H1 (cell line): ENCODE measurements around the gene PSMB3. TPM values are rescaled to one million over a fixed set of nuclear protein-coding genes. Genes with fewer than 3 reads are reported as not detected.

Experiments used
- CTCF ChIA-PET: fragments of 300-600 bp; sonication (Branson Sonifier 250); formaldehyde crosslinking; loops from one replicate; lab custom pipeline; 2021; ENCODE audit not compliant: partially characterized antibody; lab: Charles Lee
- POLR2A ChIA-PET: fragments of 300-600 bp; sonication (Branson Sonifier 250); formaldehyde crosslinking; loops from one replicate; lab custom pipeline; 2021; ENCODE audit warnings: inconsistent platforms; ENCODE audit not compliant: partially characterized antibody; lab: Charles Lee
- DNase-seq, 2 experiments: peaks; one replicate each; pipeline versions ENCODE4 v3.0.0 to v3.0.0-alpha.2; 2010 to 2022; ENCODE audit warnings: low spot score in 2 of 2, low read depth in 1 of 2, mixed read lengths in 1 of 2
- FAIRE-seq: peaks from 2 replicates; lab custom pipeline; 2011; peaks lifted over from hg19 to GRCh38; lab: Jason Lieb, UNC
- H2AFZ ChIP-seq: 2 replicates; pipeline ENCODE4 v1.8.1; 2012; ENCODE audit warnings: low read length, inconsistent platforms
- H2AK5ac ChIP-seq: 2 replicates; pipeline ENCODE4 v1.6.1; 2013; ENCODE audit warnings: low read depth, low read length
- H2BK120ac ChIP-seq: replicated peaks from 2 replicates; pipeline ENCODE3; 2013; ENCODE audit warnings: low read depth, low read length, inconsistent platforms
- H2BK12ac ChIP-seq: 2 replicates; pipeline ENCODE4 v1.6.1; 2013; ENCODE audit warnings: low read depth, low read length
- H2BK15ac ChIP-seq: 2 replicates; pipeline ENCODE4 v1.6.1; 2013; ENCODE audit warnings: low read length
- H2BK20ac ChIP-seq: 2 replicates; pipeline ENCODE4 v1.6.1; 2013; ENCODE audit warnings: low read length
- H2BK5ac ChIP-seq: 2 replicates; pipeline ENCODE4 v1.6.1; 2013; ENCODE audit warnings: low read depth, low read length
- H3K14ac ChIP-seq: 2 replicates; pipeline ENCODE4 v1.6.1; 2013; ENCODE audit warnings: inconsistent platforms; ENCODE audit not compliant: insufficient read length
- H3K18ac ChIP-seq: 2 replicates; pipeline ENCODE4 v1.6.1; 2013; ENCODE audit warnings: low read length; ENCODE audit errors: extremely low read depth
- H3K23ac ChIP-seq: 2 replicates; pipeline ENCODE4 v1.6.1; 2013; ENCODE audit warnings: inconsistent platforms; ENCODE audit not compliant: insufficient read length
- H3K23me2 ChIP-seq: 2 replicates; pipeline ENCODE4 v1.6.1; 2013; ENCODE audit warnings: low read depth, low read length
- H3K27ac ChIP-seq: 2 replicates; pipeline ENCODE4 v1.6.1; 2011; ENCODE audit warnings: low read depth, low read length, inconsistent platforms
- H3K27me3 ChIP-seq, 4 experiments: replicated peaks in 1 of 4; 1 replicate in 1 of 4; 2 replicates in 3 of 4; pipeline versions ENCODE4 v1.6.1 to v1.8.1; 2011 to 2013; ENCODE audit warnings: low read length in 3 of 4, mild to moderate bottlenecking in 3 of 4, inconsistent platforms in 2 of 4, mixed read lengths in 2 of 4, moderate library complexity in 1 of 4; ENCODE audit not compliant: control insufficient read depth in 3 of 4, insufficient read depth in 3 of 4; ENCODE audit errors: extremely low read depth in 1 of 4
- H3K36me3 ChIP-seq, 4 experiments: 2 replicates each; pipeline versions ENCODE4 v1.6.1 to v1.8.1; 2011 to 2013; ENCODE audit warnings: mild to moderate bottlenecking in 4 of 4, low read length in 3 of 4, moderate library complexity in 2 of 4, control low read depth in 1 of 4, inconsistent platforms in 1 of 4; ENCODE audit not compliant: insufficient read depth in 4 of 4, control insufficient read depth in 2 of 4
- H3K4ac ChIP-seq: replicated peaks from 2 replicates; pipeline ENCODE3; 2013; ENCODE audit warnings: low read length, low read depth, mixed read lengths, inconsistent platforms; ENCODE audit not compliant: insufficient read length
- H3K4me1 ChIP-seq, 4 experiments: replicated peaks in 1 of 4; 1 replicate in 1 of 4; 2 replicates in 3 of 4; pipeline versions ENCODE4 v1.6.1 to v1.8.1; 2011 to 2013; ENCODE audit warnings: low read length in 3 of 4, inconsistent platforms in 2 of 4, mixed read lengths in 1 of 4; ENCODE audit not compliant: insufficient read depth in 4 of 4, control insufficient read depth in 3 of 4
- H3K4me2 ChIP-seq, 2 experiments: 2 replicates each; pipeline versions ENCODE4 v1.6.1 to v1.8.1; 2011 to 2013; ENCODE audit warnings: low read depth in 2 of 2, low read length in 2 of 2, control low read depth in 1 of 2, inconsistent platforms in 1 of 2, mild to moderate bottlenecking in 1 of 2; ENCODE audit not compliant: insufficient read depth in 1 of 2
- H3K4me3 ChIP-seq, 4 experiments: fragments of 200-600, 300-600 bp in 1 of 4; sonication (generic), shearing (Covaris generic), sonication (Bioruptor Twin) in 1 of 4; 2 replicates each; pipeline versions ENCODE4 v1.5.1 to v1.8.1; 2011 to 2016; ENCODE audit warnings: low read length in 4 of 4, low read depth in 3 of 4, control low read depth in 2 of 4, inconsistent platforms in 2 of 4, mild to moderate bottlenecking in 2 of 4, mixed read lengths in 1 of 4, moderate library complexity in 1 of 4; ENCODE audit not compliant: insufficient read depth in 2 of 4; ENCODE audit errors: extremely low read depth in 1 of 4
- H3K56ac ChIP-seq: replicated peaks from 2 replicates; pipeline ENCODE3; 2013; ENCODE audit warnings: low read depth, mild to moderate bottlenecking, mixed read lengths, low read length, inconsistent platforms; ENCODE audit not compliant: insufficient read length
- H3K79me1 ChIP-seq: 2 replicates; pipeline ENCODE4 v1.6.1; 2013; ENCODE audit warnings: low read depth, low read length, control low read depth
- H3K79me2 ChIP-seq, 2 experiments: 2 replicates each; pipeline versions ENCODE4 v1.6.1 to v1.8.1; 2012 to 2013; ENCODE audit warnings: low read length in 2 of 2, mild to moderate bottlenecking in 2 of 2, inconsistent platforms in 1 of 2; ENCODE audit not compliant: insufficient read depth in 2 of 2, control insufficient read depth in 1 of 2
- H3K9ac ChIP-seq, 4 experiments: replicated peaks in 1 of 4; 1 replicate in 1 of 4; 2 replicates in 3 of 4; pipeline versions ENCODE4 v1.6.1 to v1.8.1; 2011 to 2013; ENCODE audit warnings: low read depth in 3 of 4, low read length in 3 of 4, control low read depth in 2 of 4, mild to moderate bottlenecking in 2 of 4, moderate library complexity in 2 of 4, inconsistent platforms in 1 of 4; ENCODE audit errors: extremely low read depth in 1 of 4
- H3K9me3 ChIP-seq, 2 experiments: 2 replicates each; pipeline versions ENCODE4 v1.6.1 to v1.8.1; 2012 to 2013; ENCODE audit warnings: mild to moderate bottlenecking in 2 of 2, moderate library complexity in 2 of 2, control low read depth in 1 of 2, inconsistent platforms in 1 of 2, low read depth in 1 of 2, low read length in 1 of 2, mixed read lengths in 1 of 2; ENCODE audit not compliant: insufficient read depth in 2 of 2
- H4K20me1 ChIP-seq, 2 experiments: replicated peaks in 1 of 2; 2 replicates each; pipeline versions ENCODE3 to v1.8.1; 2011 to 2013; ENCODE audit warnings: inconsistent platforms in 2 of 2, low read length in 2 of 2, mild to moderate bottlenecking in 1 of 2; ENCODE audit not compliant: insufficient read depth in 2 of 2, control insufficient read depth in 1 of 2
- H4K5ac ChIP-seq: 2 replicates; pipeline ENCODE4 v1.6.1; 2013; ENCODE audit warnings: low read length, low read depth, mixed read lengths, inconsistent platforms; ENCODE audit not compliant: insufficient read length
- H4K8ac ChIP-seq: 2 replicates; pipeline ENCODE4 v1.8.0; 2013; ENCODE audit warnings: mild to moderate bottlenecking, moderate library complexity, low read length, inconsistent platforms; ENCODE audit not compliant: insufficient read depth; ENCODE audit errors: extremely low read depth
- H4K91ac ChIP-seq: replicated peaks from 2 replicates; pipeline ENCODE3; 2013; ENCODE audit warnings: low read length, mixed read lengths, inconsistent platforms; ENCODE audit not compliant: insufficient read length
- BACH1 ChIP-seq: IDR thresholded peaks from 2 replicates; pipeline ENCODE4 v1.6.1; 2012; ENCODE audit warnings: low read length, improper control_type of control experiment
- BCL11A ChIP-seq, 2 experiments: IDR thresholded peaks; one replicate each; pipeline ENCODE4 v1.6.1; 2011; ENCODE audit warnings: low read depth in 2 of 2, low read length in 2 of 2, mild to moderate bottlenecking in 2 of 2
- E2F6 ChIP-seq: IDR thresholded peaks from 2 replicates; pipeline ENCODE4 v1.6.1; 2012; ENCODE audit warnings: inconsistent platforms
- EGR1 ChIP-seq: IDR thresholded peaks from 2 replicates; pipeline ENCODE4 v1.6.1; 2011; ENCODE audit warnings: low read depth, low read length, borderline replicate concordance
- GTF2F1 ChIP-seq: IDR thresholded peaks from 2 replicates; pipeline ENCODE4 v1.6.1; 2012; ENCODE audit warnings: low read depth, low read length, improper control_type of control experiment, borderline replicate concordance
- KDM4A ChIP-seq: IDR thresholded peaks from one replicate; pipeline ENCODE4 v1.7.1; 2012; ENCODE audit warnings: low read depth, mild to moderate bottlenecking, moderate library complexity, low read length, inconsistent platforms; ENCODE audit not compliant: severe bottlenecking
- MAFK ChIP-seq: IDR thresholded peaks from 2 replicates; pipeline ENCODE4 v1.6.1; 2012; ENCODE audit warnings: low read depth, mild to moderate bottlenecking, improper control_type of control experiment, low read length
- POLR2A ChIP-seq, 2 experiments: IDR thresholded peaks; 1 replicate in 1 of 2; 2 replicates in 1 of 2; pipeline ENCODE4 v1.6.1; 2011; ENCODE audit warnings: low read depth in 2 of 2, low read length in 2 of 2, mild to moderate bottlenecking in 2 of 2; ENCODE audit errors: control extremely low read depth in 1 of 2
- POU5F1 ChIP-seq: IDR thresholded peaks from 2 replicates; pipeline ENCODE4 v1.6.1; 2011; ENCODE audit warnings: low read depth, mild to moderate bottlenecking, low read length, moderate library complexity
- RXRA ChIP-seq: IDR thresholded peaks from 2 replicates; pipeline ENCODE4 v1.6.1; 2011; ENCODE audit warnings: low read depth, mild to moderate bottlenecking, low read length, moderate library complexity; ENCODE audit not compliant: insufficient read depth
- SAP30 ChIP-seq: fragments of 300-600 bp; sonication (generic); IDR thresholded peaks from 2 replicates; pipeline ENCODE4 v1.7.1; 2012; ENCODE audit warnings: low read length, moderate library complexity, mild to moderate bottlenecking, inconsistent platforms; ENCODE audit not compliant: insufficient read depth, insufficient replicate concordance
- TAF7 ChIP-seq: optimal IDR thresholded peaks from 2 replicates; pipeline ENCODE3; 2011; ENCODE audit warnings: low read depth, mild to moderate bottlenecking, inconsistent platforms, low read length, moderate library complexity, borderline replicate concordance
- WGBS, 2 experiments: shearing (Covaris generic) in 1 of 2; methylation state at CpG; one replicate each; pipeline versions ENCODE4 v1.1.6 to v1.1.7; 2013 to 2015; ENCODE audit warnings: low lambda C conversion rate in 2 of 2, mixed read lengths in 2 of 2, inconsistent platforms in 1 of 2, low coverage in 1 of 2, missing lambda C conversion rate in 1 of 2; ENCODE audit not compliant: insufficient replicate concordance in 2 of 2, insufficient coverage in 1 of 2, insufficient read length in 1 of 2; ENCODE audit errors: extremely low coverage in 1 of 2, missing lambda C conversion rate in 1 of 2; 5-methylcytosine and 5-hydroxymethylcytosine counted together
- polyA plus RNA-seq, 7 experiments: library from polyadenylated mRNA; depleted of rRNA in 3 of 7; stranded (reverse) in 5 of 7; unstranded in 2 of 7; fragments of >200 nt in 5 of 7; fragments of 200-250 nt in 2 of 7; gene quantifications; 1 replicate in 5 of 7; 2 replicates in 1 of 7; 4 replicates in 1 of 7; pipeline versions ENCODE4 v1.2.1 to v1.2.3, GENCODE V29; 2011 to 2013; ENCODE audit warnings: missing spikeins in 2 of 7, mixed read lengths in 2 of 7
- total RNA-seq: library from RNA; stranded (reverse); fragmentation: NEBNext Ultra II Directional; extraction: Animal tissue kit (Norgen Biotek cat#: 25700); gene quantifications from 2 replicates; pipeline ENCODE4 v1.2.1, GENCODE V29; 2021

Gene PSMB3
- total and polyA plus RNA-seq, 2 of the 8 experiments (the other 6 are each of a cell fraction or from before 2014, with no cell fraction given): 291 to 914 TPM

- H3K4me3 ChIP-seq: no peak overlapping the region
- H2AFZ ChIP-seq: no peak overlapping the region
- no peak overlapping the region for H3K27ac ChIP-seq
- peaks cover 0 to 3% of the 10 kb centered on the region in 2 experiments for H4K20me1 ChIP-seq
- H3K9ac ChIP-seq: no peak overlapping the region
- no peak overlapping the region for H3K4ac ChIP-seq
- peaks cover 2% of the 10 kb centered on the region; the same call in 1 of the 2 replicates for H3K23me2 ChIP-seq
- no peak overlapping the region for H4K5ac ChIP-seq
- no peak overlapping the region for H2BK20ac ChIP-seq
- H3K56ac ChIP-seq: no peak overlapping the region
- no peak overlapping the region for H3K14ac ChIP-seq
- DNase-seq (peak in 1 of 2 experiments; percentile 50), FAIRE-seq (no peak)
- H3K18ac ChIP-seq: no peak overlapping the region
- H3K79me2 ChIP-seq: no peaks in the 10 kb centered on the region
- ChIA-PET CTCF (interaction anchor here (0.8 to 7.9 kb wide), 7 partner anchors 8 to 22 kb away, joined by 3 to 49 read pairs (median 3); partner anchors contain the start of gene MLLT6), POLR2A (interaction anchor here (3.9 kb wide), 1 partner anchor 8 kb away, joined by 38 read pairs; the partner anchor contains the start of gene MLLT6)
- WGBS, 2 experiments: 88% methylated on average over 9 of the region's 11 CpGs; no CpG with 5 or more reads in 1 of the 2 experiments
- no peak overlapping the region for H2AK5ac ChIP-seq
- peaks cover 0 to 11% (median 2%) of the 10 kb centered on the region in 4 experiments; a peak in 3 of 7 replicates for H3K27me3 ChIP-seq
- no peak overlapping the region for H3K23ac ChIP-seq
- peaks cover 8 to 29% (median 19%) of the 10 kb centered on the region in 4 experiments for H3K4me1 ChIP-seq
- no peak overlapping the region for H2BK15ac ChIP-seq
- H3K9me3 ChIP-seq: no peaks in the 10 kb centered on the region
- H3K79me1 ChIP-seq: no peaks in the 10 kb centered on the region
- no peak overlapping the region for H2BK12ac ChIP-seq
- H3K36me3 ChIP-seq: no peaks in the 10 kb centered on the region
- H4K8ac ChIP-seq: no peak overlapping the region; the same call in 1 of the 2 replicates
- H4K91ac ChIP-seq: no peak overlapping the region
- no peak overlapping the region for H2BK120ac ChIP-seq
- H2BK5ac ChIP-seq: no peak overlapping the region
- peak overlapping the region in 1 of 2 experiments; percentile 38; a peak in 1 of 4 replicates for H3K4me2 ChIP-seq
- TF ChIP-seq MAFK (no peak), POLR2A (IDR thresholded peaks at IDR 0.05; ENCODE audit: control extremely low read depth in 1 of 2, low read depth in 2 of 2, low read length in 2 of 2) (no peak), GTF2F1 (no peak), EGR1 (no peak), BACH1 (no peak), E2F6 (no peak), RXRA (no peak), TAF7 (no peak), POU5F1 (no peak), BCL11A (IDR thresholded peaks at IDR 0.05; ENCODE audit: low read depth in 2 of 2, low read length in 2 of 2) (no peak), SAP30 (no peak), KDM4A (no peak)
Observed at GRCh38 chr17:38713456-38714075, 39.0 kb upstream of the PSMB3 start.
